Neural progenitor cell (in vitro differentiated cells): Measurements from ENCODE around the gene MYH10. TPM values are rescaled to one million over a fixed set of nuclear protein-coding genes. Genes with fewer than 3 reads are reported as not detected.
"Not testable (repeated sequence)": the region's sequence is repeated elsewhere in the genome, so short reads cannot be mapped to it uniquely, and the experiment has no call there.

Source experiments
- DNase-seq: peaks from one replicate; pipeline ENCODE4 v3.0.0-alpha.2; 2016; ENCODE audit warnings: low spot score
- H2AFZ ChIP-seq: fragments of 200-600 bp; sonication (generic); replicated peaks from 2 replicates; pipeline ENCODE4 v1.6.1; 2016; ENCODE audit warnings: antibody characterized with exemption
- H3F3A ChIP-seq: fragments of 200-600 bp; sonication (generic); 2 replicates; pipeline ENCODE4 v1.6.1; 2016; ENCODE audit warnings: antibody characterized with exemption, low read depth
- H3K27ac ChIP-seq: fragments of 200-600 bp; sonication (generic); 2 replicates; pipeline ENCODE4 v1.5.1; 2016; ENCODE audit warnings: mild to moderate bottlenecking
- H3K27me3 ChIP-seq: fragments of 200-600 bp; sonication (generic); 2 replicates; pipeline ENCODE4 v1.6.1; 2016; ENCODE audit warnings: mild to moderate bottlenecking, moderate library complexity
- H3K36me3 ChIP-seq: fragments of 200-600 bp; sonication (generic); 2 replicates; pipeline ENCODE4 v1.5.1; 2016
- H3K4me1 ChIP-seq: fragments of 200-600 bp; sonication (generic); 2 replicates; pipeline ENCODE4 v1.6.1; 2016; ENCODE audit warnings: mixed run types
- H3K4me2 ChIP-seq: fragments of 200-600 bp; sonication (generic); 2 replicates; pipeline ENCODE4 v1.6.1; 2016
- H3K4me3 ChIP-seq: fragments of 200-600 bp; sonication (generic); 2 replicates; pipeline ENCODE4 v1.5.1; 2016
- H3K79me2 ChIP-seq: fragments of 200-600 bp; sonication (generic); 2 replicates; pipeline ENCODE4 v1.6.1; 2016; ENCODE audit warnings: low read depth
- H3K9ac ChIP-seq: fragments of 200-600 bp; sonication (generic); 2 replicates; pipeline ENCODE4 v1.6.1; 2016
- H3K9me3 ChIP-seq: fragments of 200-600 bp; sonication (generic); 2 replicates; pipeline ENCODE4 v1.5.1; 2016; ENCODE audit warnings: low read depth
- H4K20me1 ChIP-seq: fragments of 200-600 bp; sonication (generic); 2 replicates; pipeline ENCODE4 v1.6.1; 2016; ENCODE audit warnings: low read depth
- H3K27ac Mint-ChIP-seq: 3 replicates; pipeline ENCODE4 v1.8.0; 2021; ENCODE audit warnings: mixed read lengths
- H3K27me3 Mint-ChIP-seq: 2 replicates; pipeline ENCODE4 v1.8.0; 2022; ENCODE audit warnings: low read depth, mild to moderate bottlenecking, inconsistent platforms, moderate library complexity, mixed read lengths; ENCODE audit not compliant: insufficient read depth
- H3K36me3 Mint-ChIP-seq: 3 replicates; pipeline ENCODE4 v1.8.0; 2021; ENCODE audit warnings: mixed read lengths
- H3K4me1 Mint-ChIP-seq: 3 replicates; pipeline ENCODE4 v1.8.0; 2021; ENCODE audit warnings: mixed read lengths
- H3K4me3 Mint-ChIP-seq: 3 replicates; pipeline ENCODE4 v1.8.0; 2021; ENCODE audit warnings: mild to moderate bottlenecking, moderate library complexity, mixed read lengths
- H3K9me3 Mint-ChIP-seq: 3 replicates; pipeline ENCODE4 v1.8.0; 2020; ENCODE audit warnings: mixed read lengths
- CTCF ChIP-seq: fragments of 200-600 bp; sonication (generic); IDR thresholded peaks from 2 replicates; pipeline ENCODE4 v1.5.1; 2017; ENCODE audit warnings: antibody characterized with exemption, mild to moderate bottlenecking
- EZH2 ChIP-seq: fragments of 200-600 bp; sonication (generic); IDR thresholded peaks from 2 replicates; pipeline ENCODE4 v1.6.1; 2017; ENCODE audit warnings: antibody characterized with exemption, mild to moderate bottlenecking, moderate library complexity
- EZH2phosphoT487 ChIP-seq: fragments of 200-600 bp; sonication (generic); IDR thresholded peaks from 2 replicates; pipeline ENCODE4 v1.6.1; 2017; ENCODE audit warnings: antibody characterized with exemption
- total RNA-seq: library from RNA; depleted of rRNA; stranded (reverse); fragments of >200 nt; gene quantifications from 2 replicates; pipeline ENCODE4 v1.2.3, GENCODE V29; 2015; ENCODE audit warnings: low replicate concordance

MYH10 gene
- total RNA-seq, 1 donor from 2014 or later = 213 TPM

GRCh38 chr17:8552577-8553320 is 77.8 kb downstream of the MYH10 start:
- H3K4me3 Mint-ChIP-seq = no peak overlapping the region
- Histone ChIP-seq H2AFZ (no peak overlapping the region), H3K4me2 (no peak overlapping the region), H3K4me3 (no peak overlapping the region), H3K9ac (no peak overlapping the region), H3F3A (peaks cover 3% of the 10 kb centered on the region), H3K27me3 (no peaks in the 10 kb centered on the region), H3K4me1 (no peaks in the 10 kb centered on the region), H3K27ac (no peak overlapping the region), H3K79me2 (peaks cover 19% of the 10 kb centered on the region), H3K9me3 (no peaks in the 10 kb centered on the region), H3K36me3 (peaks cover 38% of the 10 kb centered on the region), H4K20me1 (peaks cover 3% of the 10 kb centered on the region)
- no peak for TF ChIP-seq EZH2phosphoT487
- no peak for TF ChIP-seq CTCF
- no peak for TF ChIP-seq EZH2
- no peaks in the 10 kb centered on the region for H3K27me3 Mint-ChIP-seq
- no peak for DNase-seq
- H3K4me1 Mint-ChIP-seq = no peaks in the 10 kb centered on the region
- peaks cover 39% of the 10 kb centered on the region for H3K36me3 Mint-ChIP-seq
- H3K27ac Mint-ChIP-seq = no peak overlapping the region
- H3K9me3 Mint-ChIP-seq = peaks cover 2% of the 10 kb centered on the region

- Mint-ChIP-seq H3K9me3 (no peaks in the 10 kb centered on the region), H3K4me3 (no peak overlapping the region), H3K4me1 (no peaks in the 10 kb centered on the region), H3K36me3 (peaks cover 27% of the 10 kb centered on the region), H3K27ac (no peak overlapping the region), H3K27me3 (no peaks in the 10 kb centered on the region)
- Histone ChIP-seq H3F3A (no peaks in the 10 kb centered on the region), H3K4me3 (no peak overlapping the region), H3K9ac (no peak overlapping the region), H4K20me1 (no peaks in the 10 kb centered on the region), H3K4me1 (no peaks in the 10 kb centered on the region), H3K4me2 (no peak overlapping the region), H3K36me3 (peaks cover 29% of the 10 kb centered on the region), H3K27ac (no peak overlapping the region), H2AFZ (no peak overlapping the region), H3K9me3 (no peaks in the 10 kb centered on the region), H3K27me3 (no peaks in the 10 kb centered on the region), H3K79me2 (no peaks in the 10 kb centered on the region)
- DNase-seq = no peak
- no peak for TF ChIP-seq EZH2phosphoT487
- no peak for TF ChIP-seq CTCF
- TF ChIP-seq EZH2 = no peak
These were observed 87.7 kb downstream of the MYH10 start for GRCh38 chr17:8542599-8543502.

GRCh38 chr17:8539976-8540375 is 90.5 kb downstream of the MYH10 start:
- H4K20me1 ChIP-seq, H3K4me1 ChIP-seq, H3K9me3 ChIP-seq, H3K27ac ChIP-seq, DNase-seq, H3K9me3 Mint-ChIP-seq, H3K9ac ChIP-seq, H3K27me3 ChIP-seq, H2AFZ ChIP-seq, H3K4me2 ChIP-seq, H3K4me3 Mint-ChIP-seq, H3F3A ChIP-seq, H3K4me3 ChIP-seq, H3K4me1 Mint-ChIP-seq, H3K27me3 Mint-ChIP-seq, H3K79me2 ChIP-seq, H3K27ac Mint-ChIP-seq: not testable (repeated sequence)
- peaks cover 34% of the 10 kb centered on the region for H3K36me3 ChIP-seq
- peaks cover 24% of the 10 kb centered on the region for H3K36me3 Mint-ChIP-seq
